IMR-90 (cell line): ENCODE measurements around the gene CMIP.

ENCODE experiments used
- TF ChIP-seq, protein P1 (sequence below): fragments of 150-350 bp; IDR thresholded peaks from 2 replicates; pipeline ENCODE4 v1.6.1; 2017; ENCODE audit warnings: mild to moderate bottlenecking, antibody characterized with exemption, low read length, low read depth
- TF ChIP-seq, protein P2 (sequence below): conservative IDR thresholded peaks from 2 replicates; pipeline ENCODE4 v1.5.1; 2012; ENCODE audit warnings: mild to moderate bottlenecking, low read depth, low read length, improper control_type of control experiment

DNA sequence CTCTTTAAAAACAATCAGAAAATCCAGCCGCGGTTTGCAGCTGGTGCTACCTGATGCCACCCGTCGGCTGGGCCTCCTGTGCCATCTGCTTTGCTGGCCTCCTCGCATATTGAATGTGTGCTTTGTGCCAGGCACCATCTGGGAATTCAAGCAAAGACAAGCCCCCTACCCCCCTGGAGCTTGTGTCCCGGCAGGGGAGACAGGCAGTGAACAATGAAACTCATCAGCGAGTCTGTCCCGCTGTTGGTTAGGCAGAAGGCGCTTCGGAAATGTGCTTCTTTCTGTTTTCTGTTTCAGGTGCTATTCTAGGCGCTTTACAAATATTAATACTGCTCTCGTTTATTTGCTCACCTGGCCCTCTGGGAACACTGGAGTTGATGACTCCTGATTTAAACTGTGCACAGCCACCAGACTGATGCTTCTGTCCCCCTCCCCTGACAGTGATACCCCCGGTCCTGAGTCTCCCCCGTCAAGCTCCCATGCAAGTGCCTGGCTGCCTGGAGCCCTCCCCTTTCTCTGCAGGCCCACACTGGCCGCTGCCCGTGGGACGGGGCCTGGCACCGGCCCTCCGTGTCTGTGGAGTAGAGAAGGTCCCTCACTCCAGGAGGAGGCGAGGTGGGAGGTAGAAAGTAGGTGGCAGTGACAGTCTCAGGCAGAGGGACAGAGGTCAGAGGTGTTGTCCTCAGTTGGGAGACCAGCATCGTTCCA lies 208.3 kb downstream of the CMIP start:
- TF ChIP-seq, protein P1, sequence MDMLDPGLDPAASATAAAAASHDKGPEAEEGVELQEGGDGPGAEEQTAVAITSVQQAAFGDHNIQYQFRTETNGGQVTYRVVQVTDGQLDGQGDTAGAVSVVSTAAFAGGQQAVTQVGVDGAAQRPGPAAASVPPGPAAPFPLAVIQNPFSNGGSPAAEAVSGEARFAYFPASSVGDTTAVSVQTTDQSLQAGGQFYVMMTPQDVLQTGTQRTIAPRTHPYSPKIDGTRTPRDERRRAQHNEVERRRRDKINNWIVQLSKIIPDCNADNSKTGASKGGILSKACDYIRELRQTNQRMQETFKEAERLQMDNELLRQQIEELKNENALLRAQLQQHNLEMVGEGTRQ: no peak
- TF ChIP-seq, protein P2, sequence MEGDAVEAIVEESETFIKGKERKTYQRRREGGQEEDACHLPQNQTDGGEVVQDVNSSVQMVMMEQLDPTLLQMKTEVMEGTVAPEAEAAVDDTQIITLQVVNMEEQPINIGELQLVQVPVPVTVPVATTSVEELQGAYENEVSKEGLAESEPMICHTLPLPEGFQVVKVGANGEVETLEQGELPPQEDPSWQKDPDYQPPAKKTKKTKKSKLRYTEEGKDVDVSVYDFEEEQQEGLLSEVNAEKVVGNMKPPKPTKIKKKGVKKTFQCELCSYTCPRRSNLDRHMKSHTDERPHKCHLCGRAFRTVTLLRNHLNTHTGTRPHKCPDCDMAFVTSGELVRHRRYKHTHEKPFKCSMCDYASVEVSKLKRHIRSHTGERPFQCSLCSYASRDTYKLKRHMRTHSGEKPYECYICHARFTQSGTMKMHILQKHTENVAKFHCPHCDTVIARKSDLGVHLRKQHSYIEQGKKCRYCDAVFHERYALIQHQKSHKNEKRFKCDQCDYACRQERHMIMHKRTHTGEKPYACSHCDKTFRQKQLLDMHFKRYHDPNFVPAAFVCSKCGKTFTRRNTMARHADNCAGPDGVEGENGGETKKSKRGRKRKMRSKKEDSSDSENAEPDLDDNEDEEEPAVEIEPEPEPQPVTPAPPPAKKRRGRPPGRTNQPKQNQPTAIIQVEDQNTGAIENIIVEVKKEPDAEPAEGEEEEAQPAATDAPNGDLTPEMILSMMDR: no peak
